ENCODE results near the gene PXMP2. TPM values are rescaled to one million over a fixed set of nuclear protein-coding genes. Genes with fewer than 3 reads are reported as not detected.

The PXMP2 gene
- total and polyA plus RNA-seq, 9 donors: 12.4 to 45.0 (median 27.4) TPM

- no peaks in the 10 kb centered on the region for H3K9me3 ChIP-seq
- intact Hi-C loops (cut with DNase I): no loop called here
- H3K27ac ChIP-seq: peak within 1 kb of the TSS; percentile 56 to 74
- H3K27me3 ChIP-seq: no peaks in the 10 kb centered on the region
- TF ChIP-seq POLR2A (IDR thresholded peaks at IDR 0.05) (peak; percentile 12), EP300 (IDR thresholded peaks at IDR 0.05) (no peak), CTCF (IDR thresholded peaks at IDR 0.05) (no peak)
- 0 to 1% (median 1%) methylated on average over 21 to 94 of the region's 94 CpGs for WGBS, 3 donors
- H3K4me1 ChIP-seq (ENCODE audit: insufficient read depth): no peaks in the 10 kb centered on the region
- peak; percentile 67 to 85 (median 73) for DNase-seq
- H3K4me3 ChIP-seq: peak within 1 kb of the TSS; percentile 65
- no peaks in the 10 kb centered on the region for H3K36me3 ChIP-seq
Measured at GRCh38 chr12:132710405-132711079, 23.2 kb downstream of the PXMP2 start, which contains the start of gene PGAM5. Gene PGAM5 (plus strand): TSS chr12:132710842. CDS start chr12:132710877, 35 bp downstream.

- Histone ChIP-seq H3K4me3 (peak overlapping the region; percentile 65), H3K27ac (peak overlapping the region in 1 of 2 donors; percentile 30), H3K27me3 (no peaks in the 10 kb centered on the region), H3K4me1 (ENCODE audit: insufficient read depth) (no peaks in the 10 kb centered on the region), H3K9me3 (no peaks in the 10 kb centered on the region), H3K36me3 (no peaks in the 10 kb centered on the region)
- TF ChIP-seq POLR2A (IDR thresholded peaks at IDR 0.05): no peak
- no peak for TF ChIP-seq EP300 (IDR thresholded peaks at IDR 0.05)
- no peak for TF ChIP-seq CTCF (IDR thresholded peaks at IDR 0.05)
- intact Hi-C loops (cut with DNase I): no loop called here
- DNase-seq: peak in 1 of 5 donors; percentile 40
- WGBS, 3 donors: 4 to 10% (median 7%) methylated on average over 43 to 59 of the region's 59 CpGs
Measured at GRCh38 chr12:132711080-132711843, 23.9 kb downstream of the PXMP2 start.

- no peaks in the 10 kb centered on the region for H3K9me3 ChIP-seq
- H3K36me3 ChIP-seq: no peaks in the 10 kb centered on the region
- intact Hi-C loops (cut with DNase I): no loop called here
- DNase-seq: no peak
- H3K4me1 ChIP-seq (ENCODE audit: insufficient read depth): no peaks in the 10 kb centered on the region
- H3K27ac ChIP-seq: no peak overlapping the region
- H3K27me3 ChIP-seq: no peaks in the 10 kb centered on the region
- H3K4me3 ChIP-seq: no peak overlapping the region
- TF ChIP-seq POLR2A (IDR thresholded peaks at IDR 0.05) (no peak), CTCF (IDR thresholded peaks at IDR 0.05) (no peak), EP300 (IDR thresholded peaks at IDR 0.05) (no peak)
- 54 to 68% (median 64%) methylated on average over 2 of the region's 2 CpGs for WGBS, 3 donors
Measured at GRCh38 chr12:132713123-132713522, 25.7 kb downstream of the PXMP2 start.

GRCh38 chr12:132715874-132716273 lies 28.5 kb downstream of the PXMP2 start:
- Histone ChIP-seq H3K36me3 (no peaks in the 10 kb centered on the region), H3K4me3 (no peak overlapping the region), H3K4me1 (ENCODE audit: insufficient read depth) (no peaks in the 10 kb centered on the region), H3K27ac (no peak overlapping the region), H3K9me3 (no peaks in the 10 kb centered on the region), H3K27me3 (no peaks in the 10 kb centered on the region)
- WGBS, 3 donors: 83 to 92% (median 88%) methylated on average over 9 of the region's 9 CpGs
- DNase-seq: no peak
- TF ChIP-seq POLR2A (IDR thresholded peaks at IDR 0.05): no peak
- intact Hi-C loops (cut with DNase I): no loop called here

- no peaks in the 10 kb centered on the region for H3K27me3 ChIP-seq
- no peak overlapping the region for H3K27ac ChIP-seq
- WGBS, 3 donors: 78 to 93% (median 86%) methylated on average over 11 of the region's 11 CpGs
- DNase-seq: no peak
- H3K9me3 ChIP-seq: no peaks in the 10 kb centered on the region
- no peak overlapping the region for H3K4me3 ChIP-seq
- H3K36me3 ChIP-seq: no peaks in the 10 kb centered on the region
- intact Hi-C loops (cut with DNase I): no loop called here
- no peak for TF ChIP-seq EP300 (IDR thresholded peaks at IDR 0.05)
- no peak for TF ChIP-seq POLR2A (IDR thresholded peaks at IDR 0.05)
- TF ChIP-seq CTCF (IDR thresholded peaks at IDR 0.05): no peak
- H3K4me1 ChIP-seq (ENCODE audit: insufficient read depth): no peaks in the 10 kb centered on the region
Measured at GRCh38 chr12:132716356-132716755, 29.0 kb downstream of the PXMP2 start.
